Subcutaneous adipose tissue (tissue), 4 donors: ENCODE measurements around the gene C10orf53. TPM values are rescaled to one million over a fixed set of nuclear protein-coding genes. Genes with fewer than 3 reads are reported as not detected.

Source experiments
- CTCF ChIP-seq: fragments of 450-650 bp; IDR thresholded peaks from one replicate; pipeline ENCODE4 v1.5.1; 2016; ENCODE audit warnings: low read depth, mild to moderate bottlenecking, control low read depth, antibody characterized with exemption, moderate library complexity
- total RNA-seq, 4 donors: library from RNA; depleted of rRNA; stranded (reverse); fragments of >200 nt; gene quantifications; one replicate each; pipeline ENCODE4 v1.1.0, GENCODE V29; 2016

Gene C10orf53
- total RNA-seq, 4 donors from 2014 or later = not detected

- no peak for TF ChIP-seq CTCF
Observed at GRCh38 chr10:49690698-49691356, 11.4 kb downstream of the C10orf53 start.

- no peak for TF ChIP-seq CTCF
Observed at GRCh38 chr10:49691588-49691987, 12.1 kb downstream of the C10orf53 start.

- no peak for TF ChIP-seq CTCF
Observed at GRCh38 chr10:49694466-49694865, 15.0 kb downstream of the C10orf53 start.

- TF ChIP-seq CTCF = no peak
Observed at GRCh38 chr10:49696311-49696710, 16.9 kb downstream of the C10orf53 start.

- TF ChIP-seq CTCF = no peak
Observed at GRCh38 chr10:49698679-49699078, 19.2 kb downstream of the C10orf53 start.

- TF ChIP-seq CTCF = no peak
Observed at GRCh38 chr10:49700211-49700610, 20.8 kb downstream of the C10orf53 start.

- TF ChIP-seq CTCF = no peak
Observed at GRCh38 chr10:49700997-49701396, 21.5 kb downstream of the C10orf53 start.
